ENCODE results near the gene ECEL1.

GRCh38 chr2:232478571-232479340, 8.9 kb downstream of the ECEL1 start:
- TF ChIP-seq, protein P1, sequence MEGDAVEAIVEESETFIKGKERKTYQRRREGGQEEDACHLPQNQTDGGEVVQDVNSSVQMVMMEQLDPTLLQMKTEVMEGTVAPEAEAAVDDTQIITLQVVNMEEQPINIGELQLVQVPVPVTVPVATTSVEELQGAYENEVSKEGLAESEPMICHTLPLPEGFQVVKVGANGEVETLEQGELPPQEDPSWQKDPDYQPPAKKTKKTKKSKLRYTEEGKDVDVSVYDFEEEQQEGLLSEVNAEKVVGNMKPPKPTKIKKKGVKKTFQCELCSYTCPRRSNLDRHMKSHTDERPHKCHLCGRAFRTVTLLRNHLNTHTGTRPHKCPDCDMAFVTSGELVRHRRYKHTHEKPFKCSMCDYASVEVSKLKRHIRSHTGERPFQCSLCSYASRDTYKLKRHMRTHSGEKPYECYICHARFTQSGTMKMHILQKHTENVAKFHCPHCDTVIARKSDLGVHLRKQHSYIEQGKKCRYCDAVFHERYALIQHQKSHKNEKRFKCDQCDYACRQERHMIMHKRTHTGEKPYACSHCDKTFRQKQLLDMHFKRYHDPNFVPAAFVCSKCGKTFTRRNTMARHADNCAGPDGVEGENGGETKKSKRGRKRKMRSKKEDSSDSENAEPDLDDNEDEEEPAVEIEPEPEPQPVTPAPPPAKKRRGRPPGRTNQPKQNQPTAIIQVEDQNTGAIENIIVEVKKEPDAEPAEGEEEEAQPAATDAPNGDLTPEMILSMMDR (IDR thresholded peaks at IDR 0.05): no peak
- TF ChIP-seq POLR2A (IDR thresholded peaks at IDR 0.05): no peak

All from right lobe of liver (tissue), 4 donors.